ENCODE data around the gene HDLBP.

The HDLBP gene

GRCh38 chr2:241234066-241234790 lies 81.2 kb downstream of the HDLBP start:
- H2AK5ac ChIP-seq (ENCODE audit: low read length) = no peak overlapping the region
- no peak overlapping the region for H3K27ac ChIP-seq (ENCODE audit: low read depth, low read length)
- no peak overlapping the region for H2BK5ac ChIP-seq (ENCODE audit: low read depth, low read length, poor library complexity)
- H4K8ac ChIP-seq (ENCODE audit: low read depth, low read length) = no peak overlapping the region
- H4K91ac ChIP-seq (ENCODE audit: low read depth, low read length) = no peak overlapping the region
- no peak overlapping the region for H4K12ac ChIP-seq (ENCODE audit: low read depth, low read length)
- H3K79me1 ChIP-seq (ENCODE audit: low read length) = no peaks in the 10 kb centered on the region
- no peaks in the 10 kb centered on the region for H3K4me1 ChIP-seq (ENCODE audit: control insufficient read depth in 1 of 2, insufficient read depth in 2 of 2, low read length in 2 of 2)
- H3K9ac ChIP-seq (ENCODE audit: low read length) = no peak overlapping the region
- no peak overlapping the region for H3K23ac ChIP-seq (ENCODE audit: low read length)
- peaks cover 9% of the 10 kb centered on the region for H3K9me3 ChIP-seq (ENCODE audit: insufficient read depth, low read depth, low read length)
- no peak overlapping the region for H3K4me3 ChIP-seq (ENCODE audit: low read depth, low read length)
- no peaks in the 10 kb centered on the region for H3K79me2 ChIP-seq (ENCODE audit: control insufficient read depth, insufficient read depth, low read length, poor library complexity)
- H2AFZ ChIP-seq (ENCODE audit: insufficient read depth, low read length, poor library complexity) = no peak overlapping the region
- H3K18ac ChIP-seq (ENCODE audit: low read length) = no peak overlapping the region
- no peak overlapping the region for H2BK12ac ChIP-seq (ENCODE audit: low read length)
- peaks cover 88 to 94% of the 10 kb centered on the region in 2 experiments for H3K36me3 ChIP-seq (ENCODE audit: control insufficient read depth in 1 of 2, insufficient read depth in 2 of 2, low read length in 2 of 2)
- H3K27me3 ChIP-seq (ENCODE audit: insufficient read depth, low read length) = no peaks in the 10 kb centered on the region
- no peak overlapping the region for H3K14ac ChIP-seq (ENCODE audit: low read length)
- no peak overlapping the region for H3K4ac ChIP-seq (ENCODE audit: low read depth, low read length)
- H3K4me2 ChIP-seq (ENCODE audit: low read length) = no peak overlapping the region
- no peak for DNase-seq
- WGBS (ENCODE audit: extremely low coverage, insufficient coverage, insufficient read length) = no CpG with 5 or more reads among the region's 21 CpGs
- no peak overlapping the region for H2BK120ac ChIP-seq (ENCODE audit: insufficient read depth, low read length, poor library complexity)

DNA sequence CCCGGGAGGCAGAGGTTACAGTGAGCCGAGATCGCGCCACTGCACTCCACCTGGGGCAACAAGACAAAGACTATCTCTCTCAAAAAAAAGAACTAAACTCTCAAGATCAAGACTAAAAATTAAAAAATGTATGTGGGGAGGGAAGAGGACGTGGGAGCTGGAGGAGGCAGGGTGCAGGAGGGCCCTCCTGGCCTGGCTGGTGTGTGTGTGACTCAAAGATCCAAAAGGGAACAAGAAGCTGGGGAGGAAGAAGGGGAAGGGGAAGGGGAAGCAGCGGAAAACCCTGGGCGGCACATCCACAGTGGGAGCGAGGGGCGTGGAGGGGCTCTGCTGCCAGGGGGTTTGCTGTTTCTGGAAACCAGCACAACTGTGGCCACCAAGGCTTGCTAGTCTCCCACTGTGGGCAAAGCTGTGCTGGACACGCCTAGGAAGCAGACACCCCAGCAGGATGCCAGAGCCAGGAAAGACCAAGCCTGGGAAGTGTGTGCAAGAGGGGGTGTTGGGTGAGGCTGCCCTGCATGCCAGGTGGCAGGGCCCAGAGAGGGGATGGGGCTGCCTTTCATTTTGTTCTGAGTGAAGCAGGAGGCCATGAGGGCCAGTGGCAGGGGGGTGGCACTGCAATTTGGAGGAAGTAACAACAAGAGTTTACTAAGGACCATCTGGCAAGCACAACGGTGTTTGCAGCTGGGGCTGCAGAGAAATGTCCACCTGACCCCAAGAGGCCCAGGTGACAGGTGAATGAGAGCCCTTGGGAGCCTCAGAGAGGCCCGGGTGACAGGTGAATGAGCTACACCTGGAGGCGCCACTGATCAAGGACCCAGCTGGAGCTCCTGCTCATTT lies 82.5 kb downstream of the HDLBP start:
- Histone ChIP-seq H3K27ac (ENCODE audit: low read depth, low read length) (no peak overlapping the region), H3K23ac (ENCODE audit: low read length) (no peak overlapping the region), H3K79me2 (ENCODE audit: control insufficient read depth, insufficient read depth, low read length, poor library complexity) (no peaks in the 10 kb centered on the region), H2AK5ac (ENCODE audit: low read length) (no peak overlapping the region), H4K8ac (ENCODE audit: low read depth, low read length) (no peak overlapping the region), H4K12ac (ENCODE audit: low read depth, low read length) (no peak overlapping the region), H3K79me1 (ENCODE audit: low read length) (no peaks in the 10 kb centered on the region), H2BK120ac (ENCODE audit: insufficient read depth, low read length, poor library complexity) (no peak overlapping the region), H3K9ac (ENCODE audit: low read length) (no peak overlapping the region), H3K4me1 (ENCODE audit: control insufficient read depth in 1 of 2, insufficient read depth in 2 of 2, low read length in 2 of 2) (no peaks in the 10 kb centered on the region), H3K14ac (ENCODE audit: low read length) (no peak overlapping the region), H3K4me3 (ENCODE audit: low read depth, low read length) (no peak overlapping the region), H3K9me3 (ENCODE audit: insufficient read depth, low read depth, low read length) (peaks cover 9% of the 10 kb centered on the region), H3K27me3 (ENCODE audit: insufficient read depth, low read length) (no peaks in the 10 kb centered on the region), H4K91ac (ENCODE audit: low read depth, low read length) (no peak overlapping the region), H2AFZ (ENCODE audit: insufficient read depth, low read length, poor library complexity) (no peak overlapping the region), H2BK12ac (ENCODE audit: low read length) (no peak overlapping the region), H3K4me2 (ENCODE audit: low read length) (no peak overlapping the region), H3K4ac (ENCODE audit: low read depth, low read length) (no peak overlapping the region), H2BK5ac (ENCODE audit: low read depth, low read length, poor library complexity) (no peak overlapping the region), H3K18ac (ENCODE audit: low read length) (no peak overlapping the region), H3K36me3 (ENCODE audit: control insufficient read depth in 1 of 2, insufficient read depth in 2 of 2, low read length in 2 of 2) (peaks cover 90 to 94% of the 10 kb centered on the region in 2 experiments)
- no CpG with 5 or more reads among the region's 13 CpGs for WGBS (ENCODE audit: extremely low coverage, insufficient coverage, insufficient read length)
- DNase-seq = no peak

DNA sequence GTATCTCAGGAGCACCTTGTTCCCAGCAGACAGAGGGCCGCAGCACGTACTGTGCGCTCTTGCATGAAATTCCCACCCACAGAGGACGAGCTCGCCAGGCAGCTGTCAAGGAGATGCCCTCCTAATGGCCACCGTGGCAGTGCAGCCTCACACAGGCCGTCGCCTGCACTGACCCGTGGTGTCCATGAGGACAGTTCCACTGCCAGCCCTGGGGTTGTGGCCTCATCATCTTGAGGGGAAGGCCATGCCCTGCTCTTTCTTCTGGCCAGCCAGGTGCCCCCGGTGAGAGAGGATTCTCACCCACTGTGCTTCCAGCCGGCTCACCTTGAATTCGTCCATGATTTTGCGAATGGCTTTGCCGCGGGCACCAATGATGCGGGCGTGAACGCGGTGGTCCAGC lies 85.0 kb downstream of the HDLBP start:
- Histone ChIP-seq H2AK5ac (ENCODE audit: low read length) (no peak overlapping the region), H3K4me1 (ENCODE audit: control insufficient read depth in 1 of 2, insufficient read depth in 2 of 2, low read length in 2 of 2) (no peaks in the 10 kb centered on the region), H3K4me2 (ENCODE audit: low read length) (no peak overlapping the region), H4K91ac (ENCODE audit: low read depth, low read length) (no peak overlapping the region), H3K14ac (ENCODE audit: low read length) (no peak overlapping the region), H3K23ac (ENCODE audit: low read length) (no peak overlapping the region), H3K18ac (ENCODE audit: low read length) (no peak overlapping the region), H2BK120ac (ENCODE audit: insufficient read depth, low read length, poor library complexity) (no peak overlapping the region), H2BK12ac (ENCODE audit: low read length) (no peak overlapping the region), H2BK5ac (ENCODE audit: low read depth, low read length, poor library complexity) (no peak overlapping the region), H4K8ac (ENCODE audit: low read depth, low read length) (no peak overlapping the region), H3K27ac (ENCODE audit: low read depth, low read length) (no peak overlapping the region), H3K36me3 (ENCODE audit: control insufficient read depth in 1 of 2, insufficient read depth in 2 of 2, low read length in 2 of 2) (peaks cover 90 to 94% of the 10 kb centered on the region in 2 experiments), H3K27me3 (ENCODE audit: insufficient read depth, low read length) (no peaks in the 10 kb centered on the region), H3K4me3 (ENCODE audit: low read depth, low read length) (no peak overlapping the region), H3K9ac (ENCODE audit: low read length) (no peak overlapping the region), H3K4ac (ENCODE audit: low read depth, low read length) (no peak overlapping the region), H3K79me1 (ENCODE audit: low read length) (no peaks in the 10 kb centered on the region), H3K79me2 (ENCODE audit: control insufficient read depth, insufficient read depth, low read length, poor library complexity) (no peaks in the 10 kb centered on the region), H3K9me3 (ENCODE audit: insufficient read depth, low read depth, low read length) (peaks cover 2% of the 10 kb centered on the region), H4K12ac (ENCODE audit: low read depth, low read length) (no peak overlapping the region), H2AFZ (ENCODE audit: insufficient read depth, low read length, poor library complexity) (no peak overlapping the region)
- DNase-seq = no peak
- WGBS (ENCODE audit: extremely low coverage, insufficient coverage, insufficient read length) = no CpG with 5 or more reads among the region's 19 CpGs

DNA sequence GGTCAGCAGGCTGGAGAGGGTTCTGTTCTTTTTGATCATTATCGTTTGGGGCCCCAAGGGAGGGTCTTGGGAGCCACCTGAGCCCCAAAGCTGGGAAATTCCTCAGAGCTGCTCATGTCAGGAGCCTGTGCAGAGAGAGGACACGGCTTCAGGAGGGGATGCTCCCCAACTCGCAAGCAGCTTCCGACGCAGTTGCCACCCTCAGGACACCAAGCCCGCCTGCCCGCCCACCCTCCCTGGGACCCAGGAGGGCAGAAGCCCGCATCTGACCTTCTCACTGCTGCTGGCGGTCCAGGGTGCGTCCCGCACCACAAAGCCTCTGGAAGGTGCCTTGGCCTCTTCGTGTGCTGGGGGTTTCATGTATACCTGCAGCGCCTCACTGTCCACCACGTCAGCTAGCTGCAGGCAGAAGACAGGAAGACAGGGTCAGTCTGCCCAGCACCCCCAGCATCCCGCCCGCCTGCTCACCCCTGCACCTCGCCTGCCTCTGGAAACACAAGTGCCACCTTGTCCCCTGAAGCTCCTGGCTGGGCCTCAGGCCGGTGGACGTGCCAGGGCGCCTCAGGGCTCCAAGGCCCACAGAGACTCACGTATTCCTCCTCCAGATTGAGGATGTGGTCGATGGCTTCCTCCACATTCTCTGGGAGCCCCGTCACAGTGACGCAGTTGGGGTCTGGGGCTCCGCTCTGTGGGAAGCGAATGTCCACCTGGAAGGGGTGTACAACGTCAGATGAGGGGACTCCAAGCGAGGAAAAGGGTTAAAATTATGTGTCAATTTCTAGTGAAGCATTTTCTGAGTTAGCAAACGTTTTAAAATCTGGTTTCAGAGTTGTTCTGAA lies 85.7 kb downstream of the HDLBP start:
- no CpG with 5 or more reads among the region's 29 CpGs for WGBS (ENCODE audit: extremely low coverage, insufficient coverage, insufficient read length)
- Histone ChIP-seq H4K91ac (ENCODE audit: low read depth, low read length) (no peak overlapping the region), H4K12ac (ENCODE audit: low read depth, low read length) (no peak overlapping the region)

More for the DNA sequence above, 85.7 kb downstream of the HDLBP start:
- H3K14ac ChIP-seq (ENCODE audit: low read length) = no peak overlapping the region
- no peak overlapping the region for H2BK120ac ChIP-seq (ENCODE audit: insufficient read depth, low read length, poor library complexity)
- H3K4me3 ChIP-seq (ENCODE audit: low read depth, low read length) = no peak overlapping the region
- H3K27me3 ChIP-seq (ENCODE audit: insufficient read depth, low read length) = no peaks in the 10 kb centered on the region
- H3K79me1 ChIP-seq (ENCODE audit: low read length) = no peaks in the 10 kb centered on the region
- H3K9ac ChIP-seq (ENCODE audit: low read length) = no peak overlapping the region
- no peak overlapping the region for H4K8ac ChIP-seq (ENCODE audit: low read depth, low read length)
- H3K9me3 ChIP-seq (ENCODE audit: insufficient read depth, low read depth, low read length) = no peaks in the 10 kb centered on the region
- no peak overlapping the region for H2BK5ac ChIP-seq (ENCODE audit: low read depth, low read length, poor library complexity)
- H3K79me2 ChIP-seq (ENCODE audit: control insufficient read depth, insufficient read depth, low read length, poor library complexity) = no peaks in the 10 kb centered on the region
- H3K27ac ChIP-seq (ENCODE audit: low read depth, low read length) = no peak overlapping the region
- no peak overlapping the region for H3K4ac ChIP-seq (ENCODE audit: low read depth, low read length)
- H2AFZ ChIP-seq (ENCODE audit: insufficient read depth, low read length, poor library complexity) = no peak overlapping the region
- H2AK5ac ChIP-seq (ENCODE audit: low read length) = no peak overlapping the region
- H3K4me1 ChIP-seq (ENCODE audit: control insufficient read depth in 1 of 2, insufficient read depth in 2 of 2, low read length in 2 of 2) = no peaks in the 10 kb centered on the region
- H3K18ac ChIP-seq (ENCODE audit: low read length) = no peak overlapping the region
- H3K36me3 ChIP-seq (ENCODE audit: control insufficient read depth in 1 of 2, insufficient read depth in 2 of 2, low read length in 2 of 2) = peaks cover 89 to 93% of the 10 kb centered on the region in 2 experiments
- DNase-seq = no peak
- H3K4me2 ChIP-seq (ENCODE audit: low read length) = no peak overlapping the region
- no peak overlapping the region for H2BK12ac ChIP-seq (ENCODE audit: low read length)
- H3K23ac ChIP-seq (ENCODE audit: low read length) = no peak overlapping the region
